H9 (cell line): ENCODE measurements around the gene ITPR2. TPM values are rescaled to one million over a fixed set of nuclear protein-coding genes. Genes with fewer than 3 reads are reported as not detected.
"Not testable (repeated sequence)": the region's sequence is repeated elsewhere in the genome, so short reads cannot be mapped to it uniquely, and the experiment has no call there.

Experiments
- DNase-seq: peaks from one replicate; pipeline ENCODE4 v3.0.0-alpha.2; 2017
- H2AFZ ChIP-seq: one replicate; pipeline ENCODE4 v1.6.1; 2013; ENCODE audit warnings: mild to moderate bottlenecking, low read length, control low read depth, moderate library complexity
- H2AK5ac ChIP-seq: 2 replicates; pipeline ENCODE4 v1.6.1; 2013; ENCODE audit warnings: low read length, control low read depth, mixed read lengths; ENCODE audit not compliant: insufficient read length
- H2BK120ac ChIP-seq: one replicate; pipeline ENCODE4 v1.6.1; 2013; ENCODE audit warnings: low read depth, mild to moderate bottlenecking, low read length, control low read depth, inconsistent platforms; ENCODE audit not compliant: poor library complexity, severe bottlenecking
- H2BK12ac ChIP-seq: 2 replicates; pipeline ENCODE4 v1.6.1; 2013; ENCODE audit warnings: low read length, control low read depth, mixed read lengths, low read depth; ENCODE audit not compliant: insufficient read length
- H2BK15ac ChIP-seq: 2 replicates; pipeline ENCODE4 v1.6.1; 2013; ENCODE audit warnings: low read depth, low read length, control low read depth
- H2BK20ac ChIP-seq: one replicate; pipeline ENCODE4 v1.6.1; 2013; ENCODE audit warnings: low read depth, mild to moderate bottlenecking, low read length, control low read depth, inconsistent platforms; ENCODE audit not compliant: poor library complexity, severe bottlenecking
- H2BK5ac ChIP-seq: 2 replicates; pipeline ENCODE4 v1.6.1; 2013; ENCODE audit warnings: low read length, control low read depth, mixed read lengths; ENCODE audit not compliant: insufficient read length
- H3K14ac ChIP-seq: 2 replicates; pipeline ENCODE4 v1.6.1; 2013; ENCODE audit warnings: low read length, control low read depth; ENCODE audit not compliant: insufficient read depth
- H3K18ac ChIP-seq: 2 replicates; pipeline ENCODE4 v1.6.1; 2013; ENCODE audit warnings: low read depth, mild to moderate bottlenecking, mixed read lengths, low read length, control low read depth; ENCODE audit not compliant: insufficient read length
- H3K23ac ChIP-seq: 2 replicates; pipeline ENCODE4 v1.6.1; 2013; ENCODE audit warnings: low read length, control low read depth, mixed read lengths, low read depth; ENCODE audit not compliant: insufficient read length
- H3K23me2 ChIP-seq: 2 replicates; pipeline ENCODE4 v1.6.1; 2013; ENCODE audit warnings: low read depth, mild to moderate bottlenecking, mixed read lengths, low read length, control low read depth; ENCODE audit not compliant: insufficient read length, poor library complexity, severe bottlenecking
- H3K27ac ChIP-seq: 2 replicates; pipeline ENCODE4 v1.5.1; 2013; ENCODE audit warnings: low read length, control low read depth, mixed read lengths, low read depth; ENCODE audit not compliant: insufficient read length
- H3K27me3 ChIP-seq: 2 replicates; pipeline ENCODE4 v1.6.1; 2013; ENCODE audit warnings: low read length, control low read depth, inconsistent platforms; ENCODE audit not compliant: insufficient read depth
- H3K4ac ChIP-seq: 2 replicates; pipeline ENCODE4 v1.6.1; 2013; ENCODE audit warnings: low read depth, mild to moderate bottlenecking, control low read depth, inconsistent platforms, low read length, moderate library complexity
- H3K4me1 ChIP-seq: 2 replicates; pipeline ENCODE4 v1.6.1; 2013; ENCODE audit warnings: low read length, control low read depth, inconsistent platforms; ENCODE audit not compliant: insufficient read depth
- H3K4me2 ChIP-seq: 2 replicates; pipeline ENCODE4 v1.6.1; 2013; ENCODE audit warnings: low read length, control low read depth, mixed read lengths; ENCODE audit not compliant: insufficient read length, insufficient read depth
- H3K56ac ChIP-seq: 2 replicates; pipeline ENCODE4 v1.6.1; 2013; ENCODE audit warnings: low read depth, mild to moderate bottlenecking, mixed read lengths, low read length, control low read depth; ENCODE audit not compliant: insufficient read length
- H3K79me1 ChIP-seq: 2 replicates; pipeline ENCODE4 v1.6.1; 2013; ENCODE audit warnings: low read depth, mild to moderate bottlenecking, moderate library complexity, low read length, control low read depth, inconsistent platforms; ENCODE audit not compliant: insufficient read depth, poor library complexity, severe bottlenecking
- H3K79me2 ChIP-seq: 2 replicates; pipeline ENCODE4 v1.6.1; 2013; ENCODE audit warnings: low read length, control low read depth, inconsistent platforms; ENCODE audit not compliant: insufficient read depth
- H3K9ac ChIP-seq: 2 replicates; pipeline ENCODE4 v1.6.1; 2013; ENCODE audit warnings: low read length, control low read depth, mixed read lengths; ENCODE audit not compliant: insufficient read length; ENCODE audit errors: extremely low read depth
- H3K9me3 ChIP-seq: one replicate; pipeline ENCODE4 v1.6.1; 2013; ENCODE audit warnings: low read depth, low read length, inconsistent platforms; ENCODE audit not compliant: control insufficient read depth
- H3T11ph ChIP-seq: one replicate; pipeline ENCODE4 v1.6.1; 2013; ENCODE audit warnings: mild to moderate bottlenecking, low read length, control low read depth, inconsistent platforms
- H4K20me1 ChIP-seq: one replicate; pipeline ENCODE4 v1.6.1; 2013; ENCODE audit not compliant: control insufficient read depth, insufficient read length, insufficient read depth
- H4K5ac ChIP-seq: 2 replicates; pipeline ENCODE4 v1.6.1; 2013; ENCODE audit warnings: low read depth, mild to moderate bottlenecking, mixed read lengths, low read length, control low read depth; ENCODE audit not compliant: insufficient read length
- H4K8ac ChIP-seq: replicated peaks from 2 replicates; pipeline ENCODE4 v1.6.1; 2013; ENCODE audit warnings: low read length, control low read depth, mixed read lengths, low read depth; ENCODE audit not compliant: insufficient read length
- H4K91ac ChIP-seq: 2 replicates; pipeline ENCODE4 v1.6.1; 2013; ENCODE audit warnings: low read depth, mild to moderate bottlenecking, moderate library complexity, mixed read lengths, low read length, control low read depth; ENCODE audit not compliant: insufficient read length
- H3K27ac Mint-ChIP-seq, 3 experiments: 2 replicates in 2 of 3; 3 replicates in 1 of 3; pipeline ENCODE4 v1.8.0; 2020 to 2021; ENCODE audit warnings: mixed read lengths in 3 of 3, mild to moderate bottlenecking in 1 of 3, moderate library complexity in 1 of 3
- H3K27me3 Mint-ChIP-seq: 2 replicates; pipeline ENCODE4 v1.8.0; 2021; ENCODE audit warnings: low read depth, mild to moderate bottlenecking, moderate library complexity, mixed read lengths
- H3K36me3 Mint-ChIP-seq, 3 experiments: 2 replicates in 2 of 3; 3 replicates in 1 of 3; pipeline ENCODE4 v1.8.0; 2020 to 2021; ENCODE audit warnings: low read depth in 3 of 3, mixed read lengths in 3 of 3; ENCODE audit not compliant: insufficient read depth in 1 of 3
- H3K4me1 Mint-ChIP-seq, 2 experiments: 2 replicates each; pipeline ENCODE4 v1.8.0; 2020; ENCODE audit warnings: mixed read lengths in 2 of 2
- H3K4me3 Mint-ChIP-seq, 2 experiments: 2 replicates in 1 of 2; 3 replicates in 1 of 2; pipeline ENCODE4 v1.8.0; 2020 to 2021; ENCODE audit warnings: mild to moderate bottlenecking in 2 of 2, mixed read lengths in 2 of 2, moderate library complexity in 1 of 2
- H3K9me3 Mint-ChIP-seq, 2 experiments: 2 replicates in 1 of 2; 3 replicates in 1 of 2; pipeline ENCODE4 v1.8.0; 2020; ENCODE audit warnings: mild to moderate bottlenecking in 2 of 2, mixed read lengths in 2 of 2, moderate library complexity in 1 of 2
- CTCF ChIP-seq: fragments of 200-600 bp; sonication (generic); conservative IDR thresholded peaks from 3 replicates; pipeline ENCODE4 v1.8.0; 2021; ENCODE audit warnings: antibody characterized with exemption, mild to moderate bottlenecking
- WGBS: extraction: QIAGEN DNeasy Blood & Tissue Kit; methylation state at CpG from one replicate; pipeline ENCODE4 v1.1.7; 2013; ENCODE audit warnings: missing lambda C conversion rate, low lambda C conversion rate, mixed read lengths; ENCODE audit not compliant: insufficient read length; ENCODE audit errors: extremely low coverage; 5-methylcytosine and 5-hydroxymethylcytosine counted together
- total RNA-seq: library from RNA; stranded (reverse); gene quantifications from 2 replicates; pipeline ENCODE4 v1.2.1, GENCODE V29; 2021

The ITPR2 gene
- total RNA-seq, 1 experiment from 2014 or later: 14.8 TPM

- not testable (repeated sequence) for H3K27ac Mint-ChIP-seq, H4K20me1 ChIP-seq, H2BK120ac ChIP-seq, H2AK5ac ChIP-seq, H3K18ac ChIP-seq, H3K4me1 ChIP-seq, H3K56ac ChIP-seq, H4K5ac ChIP-seq, H3K27ac ChIP-seq, H3K4ac ChIP-seq, H4K91ac ChIP-seq, H2BK5ac ChIP-seq, H2BK12ac ChIP-seq, H3K27me3 Mint-ChIP-seq, H3T11ph ChIP-seq, H2BK15ac ChIP-seq, H3K79me2 ChIP-seq, H3K4me1 Mint-ChIP-seq, H2AFZ ChIP-seq, H3K4me2 ChIP-seq, H3K9ac ChIP-seq, H3K23ac ChIP-seq, DNase-seq, H3K27me3 ChIP-seq, H3K14ac ChIP-seq, H3K79me1 ChIP-seq, H3K23me2 ChIP-seq, H4K8ac ChIP-seq, H3K4me3 Mint-ChIP-seq, H2BK20ac ChIP-seq
- WGBS: no CpG with 5 or more reads among the region's 2 CpGs
- TF ChIP-seq CTCF: peak; percentile 48; the same call in 2 of the 3 replicates
- Mint-ChIP-seq H3K36me3 (peaks cover 40 to 69% (median 57%) of the 10 kb centered on the region in 3 experiments), H3K9me3 (peaks cover 24 to 37% of the 10 kb centered on the region in 2 experiments)
- peaks cover 16% of the 10 kb centered on the region for H3K9me3 ChIP-seq
These were observed 52.3 kb downstream of the ITPR2 start for GRCh38 chr12:26780656-26781055.

- H3K79me2 ChIP-seq, H3K4ac ChIP-seq, H4K5ac ChIP-seq, H3K79me1 ChIP-seq, H3K4me2 ChIP-seq, H3K27ac Mint-ChIP-seq, H3K56ac ChIP-seq, H3T11ph ChIP-seq, H2BK20ac ChIP-seq, H3K14ac ChIP-seq, H2AK5ac ChIP-seq, H2BK5ac ChIP-seq, H3K4me3 Mint-ChIP-seq, H3K4me1 Mint-ChIP-seq, H3K4me1 ChIP-seq, H3K27me3 Mint-ChIP-seq, H3K23ac ChIP-seq, H3K27me3 ChIP-seq, H3K27ac ChIP-seq, DNase-seq, H3K23me2 ChIP-seq, H2BK12ac ChIP-seq, H4K8ac ChIP-seq, H2AFZ ChIP-seq, H2BK15ac ChIP-seq, H4K91ac ChIP-seq, H3K9ac ChIP-seq, H2BK120ac ChIP-seq, H3K18ac ChIP-seq, H4K20me1 ChIP-seq: not testable (repeated sequence)
- peaks cover 32 to 68% (median 49%) of the 10 kb centered on the region in 3 experiments for H3K36me3 Mint-ChIP-seq
- peaks cover 16 to 28% of the 10 kb centered on the region in 2 experiments; a peak in 4 of 5 replicates for H3K9me3 Mint-ChIP-seq
- H3K9me3 ChIP-seq: peaks cover 16% of the 10 kb centered on the region
- no CpG with 5 or more reads among the region's 5 CpGs for WGBS
These were observed 54.7 kb downstream of the ITPR2 start for GRCh38 chr12:26778173-26778775.
